ENCODE data around the gene RBM15. TPM values are rescaled to one million over a fixed set of nuclear protein-coding genes. Genes with fewer than 3 reads are reported as not detected.

Gene RBM15
- total and polyA plus RNA-seq, 2 donors (not counting 1 experiment from before 2014, with no cell fraction given), result 23.7 to 97.7 TPM

- intact Hi-C loops (cut with micrococcal nuclease), result no loop called here
- WGBS (ENCODE audit: insufficient coverage), result 86% methylated on average over 8 of the region's 9 CpGs
- H3K27me3 ChIP-seq (replicated peaks in 1 of 4; ENCODE audit: control extremely low read depth in 1 of 4, control insufficient read depth in 3 of 4, insufficient read depth in 4 of 4, low read length in 3 of 4), result no peaks in the 10 kb centered on the region
- ChIA-PET POLR2A (interaction anchor here (0.7 kb wide), 1 partner anchor 67 kb away, joined by 3 read pairs; no protein-coding TSS in a partner anchor), CTCF (interaction anchor here (1.1 to 11.8 kb wide), 4 partner anchors 41 to 134 kb away, joined by 3 to 257 read pairs (median 72); partner anchors contain the start of gene LAMTOR5)
- peak overlapping the region; percentile 83 for H3K4me2 ChIP-seq (replicated peaks; ENCODE audit: low read depth, low read length, poor library complexity, severe bottlenecking)
- ATAC-seq (ENCODE audit: low read depth) (no peak), DNase-seq (peak; percentile 14)
- no peaks in the 10 kb centered on the region for H3K9me3 Mint-ChIP-seq (ENCODE audit: insufficient read depth)
- H3K27ac ChIP-seq (ENCODE audit: low read length in 2 of 2), result peak overlapping the region in 1 of 2 donors; percentile 38
- H3K27me3 Mint-ChIP-seq, result no peaks in the 10 kb centered on the region
- no peak overlapping the region for H3K9ac ChIP-seq (ENCODE audit: low read length)
- peaks cover 59% of the 10 kb centered on the region for H4K20me1 ChIP-seq (ENCODE audit: control insufficient read depth, insufficient read depth, low read length, poor library complexity, severe bottlenecking)
- H3K9me3 ChIP-seq (ENCODE audit: control extremely low read depth in 1 of 3, control insufficient read depth in 2 of 3, insufficient read depth in 1 of 3, low read length in 2 of 3), result no peaks in the 10 kb centered on the region
- H3K79me2 ChIP-seq (ENCODE audit: control insufficient read depth, insufficient read depth, low read length), result peaks cover 75% of the 10 kb centered on the region
- peak overlapping the region; percentile 79 for H3K4me3 Mint-ChIP-seq
- H2AFZ ChIP-seq (ENCODE audit: insufficient read depth, low read depth, low read length, poor library complexity, severe bottlenecking), result no peak overlapping the region
- H3K27ac Mint-ChIP-seq, result no peak overlapping the region
- peaks cover 49 to 54% of the 10 kb centered on the region in 2 donors for H3K4me1 ChIP-seq (ENCODE audit: control insufficient read depth in 2 of 2, insufficient read depth in 2 of 2, low read length in 2 of 2)
- TF ChIP-seq CTCF (IDR thresholded peaks at IDR 0.05), result no peak
- no peak for TF ChIP-seq EZH2 (IDR thresholded peaks at IDR 0.05; ENCODE audit: borderline replicate concordance, insufficient read depth, low read depth, low read length, poor library complexity, severe bottlenecking)
- peaks cover 5 to 53% of the 10 kb centered on the region in 2 experiments for H3K36me3 ChIP-seq (replicated peaks in 1 of 2; ENCODE audit: control extremely low read depth in 1 of 2, control insufficient read depth in 1 of 2, extremely low read depth in 1 of 2, insufficient read depth in 2 of 2, low read length in 1 of 2)
- peak overlapping the region in 1 of 5 experiments; percentile 8 for H3K4me3 ChIP-seq (ENCODE audit: control extremely low read depth in 1 of 5, extremely low read depth in 1 of 5, insufficient read depth in 1 of 5, low read depth in 2 of 5, low read length in 4 of 5)
- peaks cover 71% of the 10 kb centered on the region for H3K4me1 Mint-ChIP-seq
Observed at GRCh38 chr1:110341872-110342331, 2.7 kb downstream of the RBM15 start.

DNA sequence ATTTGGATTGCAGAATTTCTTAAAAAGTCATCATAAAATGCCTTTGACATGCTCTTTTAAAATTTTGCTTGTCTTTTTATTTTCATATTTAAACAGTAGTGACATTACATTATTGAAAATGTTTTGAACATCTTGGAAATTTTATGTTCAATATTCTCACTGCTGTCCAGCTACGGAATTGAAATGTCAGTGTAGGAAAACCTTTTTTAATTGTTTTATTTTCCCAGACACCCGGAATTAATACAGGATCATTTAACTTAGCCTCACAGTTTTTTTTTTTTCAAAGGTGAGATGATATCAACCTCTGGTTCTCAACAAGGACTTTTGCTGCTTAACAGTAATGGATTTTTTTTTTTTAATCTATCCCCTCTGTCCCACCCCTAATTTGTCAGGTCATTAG is 4.1 kb downstream of the RBM15 start:
- H3K9ac ChIP-seq (ENCODE audit: low read length), result no peak overlapping the region
- ChIA-PET CTCF (interaction anchor here (11.8 kb wide), 1 partner anchor 64 kb away, joined by 257 read pairs; the partner anchor contains the start of gene LAMTOR5), POLR2A (no interaction called here)
- H3K4me3 ChIP-seq (ENCODE audit: control extremely low read depth in 1 of 5, extremely low read depth in 1 of 5, insufficient read depth in 1 of 5, low read depth in 2 of 5, low read length in 4 of 5), result peak overlapping the region in 1 of 5 experiments; percentile 22
- H3K4me1 ChIP-seq (ENCODE audit: control insufficient read depth in 2 of 2, insufficient read depth in 2 of 2, low read length in 2 of 2), result peaks cover 45 to 53% of the 10 kb centered on the region in 2 donors
- no CpG with 5 or more reads among the region's 2 CpGs for WGBS (ENCODE audit: insufficient coverage)
- peaks cover 68% of the 10 kb centered on the region for H4K20me1 ChIP-seq (ENCODE audit: control insufficient read depth, insufficient read depth, low read length, poor library complexity, severe bottlenecking)
- no peak overlapping the region for H3K27ac ChIP-seq (ENCODE audit: low read length in 2 of 2)
- Mint-ChIP-seq H3K4me3 (peak overlapping the region; percentile 79), H3K27ac (no peak overlapping the region), H3K4me1 (peaks cover 76% of the 10 kb centered on the region), H3K9me3 (ENCODE audit: insufficient read depth) (no peaks in the 10 kb centered on the region), H3K27me3 (no peaks in the 10 kb centered on the region)
- peaks cover 5 to 61% of the 10 kb centered on the region in 2 experiments for H3K36me3 ChIP-seq (replicated peaks in 1 of 2; ENCODE audit: control extremely low read depth in 1 of 2, control insufficient read depth in 1 of 2, extremely low read depth in 1 of 2, insufficient read depth in 2 of 2, low read length in 1 of 2)
- intact Hi-C loops (cut with micrococcal nuclease), result no loop called here
- DNase-seq, result no peak
- H3K27me3 ChIP-seq (replicated peaks in 1 of 4; ENCODE audit: control extremely low read depth in 1 of 4, control insufficient read depth in 3 of 4, insufficient read depth in 4 of 4, low read length in 3 of 4), result no peaks in the 10 kb centered on the region
- H3K79me2 ChIP-seq (ENCODE audit: control insufficient read depth, insufficient read depth, low read length), result peaks cover 87% of the 10 kb centered on the region
- no peak for TF ChIP-seq CTCF (IDR thresholded peaks at IDR 0.05)
- TF ChIP-seq EZH2 (IDR thresholded peaks at IDR 0.05; ENCODE audit: borderline replicate concordance, insufficient read depth, low read depth, low read length, poor library complexity, severe bottlenecking), result no peak
- ATAC-seq (ENCODE audit: low read depth), result no peak
- no peaks in the 10 kb centered on the region for H3K9me3 ChIP-seq (ENCODE audit: control extremely low read depth in 1 of 3, control insufficient read depth in 2 of 3, insufficient read depth in 1 of 3, low read length in 2 of 3)
- H3K4me2 ChIP-seq (replicated peaks; ENCODE audit: low read depth, low read length, poor library complexity, severe bottlenecking), result peak overlapping the region; percentile 83
- H2AFZ ChIP-seq (ENCODE audit: insufficient read depth, low read depth, low read length, poor library complexity, severe bottlenecking), result no peak overlapping the region

Data from B cell (primary cell).